Left ventricle myocardium superior (tissue), 1 donor: ENCODE results near the gene PRKCD. TPM values are rescaled to one million over a fixed set of nuclear protein-coding genes. Genes with fewer than 3 reads are reported as not detected.

Source experiments
- ATAC-seq: fragments of 200-7000 bp; cut with Tn5 transposase; one replicate; pipeline ENCODE4 v1.9.1; 2020; ENCODE audit warnings: mild to moderate bottlenecking, moderate library complexity
- DNase-seq: peaks from one replicate; pipeline ENCODE4 v3.0.0-alpha.2; 2020
- intact Hi-C: fragments of 100-400 bp; cut with micrococcal nuclease; formaldehyde crosslinking; loops from one replicate; pipeline ENCODE4 v1.11.0; 2022
- total RNA-seq: library from RNA; stranded (reverse); fragmentation: NEBNext Ultra II Directional; extraction: Animal tissue kit (Norgen Biotek cat#: 25700); gene quantifications from one replicate; pipeline ENCODE4 v1.2.1, GENCODE V29; 2021
- donor health status: DM: no; HTN: yes; CAD: no; lungs with severe emphysema.

PRKCD gene
- total RNA-seq, 1 donor from 2014 or later: 13.2 TPM

- intact Hi-C loops: loop anchor here (2.0 kb wide), 1 partner anchor 82 kb away; no protein-coding TSS in a partner anchor
- ATAC-seq: no peak
Measured at GRCh38 chr3:53196575-53197407, 35.8 kb downstream of the PRKCD start.

DNA sequence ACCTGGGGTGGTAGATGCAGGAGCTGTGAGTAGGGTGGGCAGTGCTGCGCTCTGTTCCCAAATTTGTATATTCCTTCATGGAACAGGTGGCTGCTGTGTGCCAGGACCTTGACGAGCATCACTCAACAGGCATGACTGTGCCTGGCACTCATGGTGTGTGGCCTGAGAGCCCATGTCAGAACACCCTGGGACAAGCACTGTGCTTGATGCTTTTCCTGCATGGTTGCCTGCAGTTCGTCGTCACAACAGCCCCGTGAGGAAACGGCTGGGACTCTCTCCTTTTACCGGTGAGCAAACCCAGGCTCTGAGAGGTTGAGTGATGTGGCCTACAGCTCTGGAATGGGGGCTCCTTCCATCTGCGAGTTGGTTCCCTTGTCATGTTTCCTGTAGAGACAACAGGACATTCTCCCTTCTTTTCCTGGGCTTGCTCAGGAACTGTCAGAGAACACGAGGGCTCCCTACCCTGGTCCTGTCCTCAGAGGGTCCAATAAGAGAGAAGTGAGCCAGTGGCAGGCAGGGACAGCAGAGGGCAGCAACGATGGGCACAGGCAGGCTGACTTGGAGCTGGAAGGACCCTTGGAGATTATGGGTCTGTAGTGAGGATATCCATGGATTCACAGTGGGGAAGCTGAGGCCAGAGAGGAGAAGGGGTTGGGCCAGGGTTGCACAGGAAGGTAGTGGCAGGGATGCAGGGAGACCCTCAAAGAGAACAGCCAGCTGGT, 37.4 kb downstream of the PRKCD start:
- DNase-seq (peak; percentile 11), ATAC-seq (no peak)
- intact Hi-C loops: no loop called here

More at GRCh38 chr3:53196575-53197407, 35.8 kb downstream of the PRKCD start:
- DNase-seq: peak; percentile 34

DNA sequence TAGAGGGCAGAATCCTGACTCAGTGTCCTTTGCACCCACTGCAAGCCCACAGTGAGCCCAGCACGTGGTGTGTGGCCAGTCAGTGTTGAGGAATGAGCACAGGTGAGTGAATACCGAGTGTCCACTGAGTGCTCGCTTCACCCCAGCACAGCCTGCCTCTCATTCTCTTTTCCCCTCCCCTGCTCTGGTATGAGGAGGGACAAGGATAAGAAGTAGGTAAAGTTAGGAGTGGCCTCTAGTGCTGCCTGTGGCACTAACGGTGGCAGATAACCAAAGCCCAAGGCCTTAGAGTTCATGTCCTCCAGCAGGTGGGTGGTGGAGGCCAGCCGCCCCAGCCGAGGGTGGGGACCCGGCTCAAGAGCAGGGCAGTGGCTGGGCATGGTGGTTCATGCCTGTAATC, 38.0 kb downstream of the PRKCD start:
- intact Hi-C loops: no loop called here

DNA sequence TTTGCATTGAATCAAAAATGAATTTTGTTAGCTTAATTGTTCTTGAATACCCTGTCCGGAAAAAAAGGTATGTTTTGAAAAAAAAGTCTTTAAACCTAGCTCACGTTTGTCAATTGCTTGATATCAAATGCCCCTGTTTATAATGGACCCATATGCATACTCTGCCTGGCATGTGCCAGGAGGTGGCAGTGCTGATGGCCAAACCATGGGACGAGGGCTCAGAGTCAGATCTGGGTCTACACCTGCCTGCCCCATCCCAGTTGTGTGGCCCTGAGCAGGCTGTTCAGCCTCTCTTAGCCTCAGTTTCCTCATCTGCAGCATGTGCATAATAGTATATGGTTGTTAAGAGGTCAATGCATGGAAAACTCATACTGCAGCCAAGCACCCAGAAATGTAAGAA, 38.8 kb downstream of the PRKCD start:
- intact Hi-C loops: no loop called here
- DNase-seq: peak; percentile 15
- no peak for ATAC-seq

More for the DNA sequence above, 38.0 kb downstream of the PRKCD start:
- peak; percentile 14 for DNase-seq
- ATAC-seq: no peak

DNA sequence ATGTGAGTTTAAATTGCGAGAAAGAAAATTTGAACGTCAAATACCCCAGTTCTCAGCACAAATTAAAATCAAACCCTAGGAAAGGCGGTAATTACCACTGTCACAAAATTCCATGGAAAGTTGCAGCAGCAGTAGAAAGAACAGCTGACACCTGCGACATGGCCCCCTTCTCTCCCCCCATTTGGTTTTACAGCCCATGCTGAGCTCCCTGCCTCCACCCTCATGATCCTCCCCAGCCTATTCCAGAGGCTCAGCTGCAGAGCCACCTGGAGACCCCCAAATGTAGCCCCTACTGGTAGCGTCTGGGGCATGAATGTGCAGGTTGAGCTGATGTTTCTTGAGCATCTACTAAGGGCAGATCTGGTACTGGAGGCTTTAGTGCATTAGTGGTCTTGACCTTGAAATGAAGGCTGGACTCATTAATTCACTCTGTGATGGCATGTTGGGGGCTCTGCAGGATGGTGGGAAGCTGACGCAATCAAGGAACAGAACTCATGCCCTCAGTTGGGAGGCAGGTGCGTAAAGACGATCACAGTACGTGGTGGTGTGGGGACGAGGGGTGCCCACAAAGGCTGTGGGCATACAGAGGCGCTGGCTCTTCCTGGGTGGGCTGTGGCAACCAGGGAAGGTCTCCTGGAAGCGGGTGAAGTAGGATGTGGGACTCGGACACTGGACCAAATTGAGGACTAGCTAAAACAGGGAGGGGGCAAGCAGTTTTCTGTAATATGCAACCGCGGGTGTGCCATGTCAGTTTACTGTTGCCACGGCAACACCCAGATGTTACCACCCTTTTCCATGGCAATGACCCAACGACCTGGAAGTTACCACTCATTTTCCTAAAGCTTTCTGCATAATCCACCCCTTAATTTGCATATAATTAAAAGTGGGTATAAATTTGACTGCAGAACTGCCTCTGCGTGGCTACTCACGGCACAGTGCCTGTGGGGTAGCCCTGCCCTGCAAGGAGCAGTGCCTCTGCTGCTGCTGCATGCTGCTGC, 39.8 kb downstream of the PRKCD start:
- intact Hi-C loops: no loop called here
- ATAC-seq (no peak), DNase-seq (peak; percentile 5)

GRCh38 chr3:53202331-53203015, 41.5 kb downstream of the PRKCD start:
- ATAC-seq: no peak
- peak; percentile 20 for DNase-seq
- intact Hi-C loops: no loop called here

- intact Hi-C loops: no loop called here
- ATAC-seq (no peak), DNase-seq (peak; percentile 5)
Measured at GRCh38 chr3:53211706-53212702, 51.0 kb downstream of the PRKCD start.

DNA sequence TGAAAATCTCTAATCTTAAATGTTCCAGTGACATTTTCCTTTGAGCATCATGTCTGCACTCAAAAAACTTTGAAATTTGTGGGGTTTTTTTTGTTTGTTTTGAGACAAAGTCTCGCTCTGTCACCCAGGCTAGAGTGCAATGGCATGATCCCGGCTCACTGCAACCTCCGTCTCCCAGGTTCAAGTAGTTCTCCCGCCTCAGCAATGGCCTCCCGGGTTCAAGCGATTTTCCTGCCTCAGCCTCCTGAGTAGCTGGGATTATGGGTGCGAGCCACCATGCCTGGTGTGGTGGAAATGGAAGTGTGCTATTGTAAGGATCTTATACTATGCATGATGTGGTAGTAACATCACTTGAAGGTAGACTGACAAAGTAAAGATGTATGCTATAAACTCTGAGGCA, 52.3 kb downstream of the PRKCD start:
- intact Hi-C loops: no loop called here
- ATAC-seq: no peak
- peak; percentile 6 for DNase-seq

- intact Hi-C loops: no loop called here
- ATAC-seq (no peak), DNase-seq (no peak)
Measured at GRCh38 chr3:53215816-53216215, 54.8 kb downstream of the PRKCD start.

GRCh38 chr3:53216723-53217122, 55.7 kb downstream of the PRKCD start:
- DNase-seq (no peak), ATAC-seq (no peak)
- intact Hi-C loops: no loop called here

DNA sequence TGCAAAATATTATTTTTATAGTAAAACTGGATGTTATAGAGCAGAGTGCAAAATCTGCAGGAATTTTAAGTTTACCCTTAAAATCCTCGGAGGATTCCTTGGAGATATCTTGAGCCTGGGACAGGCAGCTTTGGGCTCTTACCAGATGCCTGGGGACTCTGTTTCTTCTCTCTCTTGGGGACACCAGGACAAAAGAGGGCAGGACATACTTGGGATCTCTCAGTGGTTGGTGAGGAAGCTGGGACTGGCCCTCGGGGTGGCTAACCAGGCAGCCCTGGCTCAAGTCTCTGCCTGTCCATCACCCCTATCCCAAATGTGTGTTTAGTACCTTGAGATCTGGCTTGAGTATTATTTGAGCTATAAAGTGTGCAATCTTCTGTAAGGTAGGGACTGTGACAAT, 56.2 kb downstream of the PRKCD start:
- intact Hi-C loops: no loop called here
- ATAC-seq: no peak
- no peak for DNase-seq

GRCh38 chr3:53218131-53218530, 57.1 kb downstream of the PRKCD start:
- DNase-seq: peak; percentile 28
- intact Hi-C loops: no loop called here
- ATAC-seq: peak; percentile 25

DNA sequence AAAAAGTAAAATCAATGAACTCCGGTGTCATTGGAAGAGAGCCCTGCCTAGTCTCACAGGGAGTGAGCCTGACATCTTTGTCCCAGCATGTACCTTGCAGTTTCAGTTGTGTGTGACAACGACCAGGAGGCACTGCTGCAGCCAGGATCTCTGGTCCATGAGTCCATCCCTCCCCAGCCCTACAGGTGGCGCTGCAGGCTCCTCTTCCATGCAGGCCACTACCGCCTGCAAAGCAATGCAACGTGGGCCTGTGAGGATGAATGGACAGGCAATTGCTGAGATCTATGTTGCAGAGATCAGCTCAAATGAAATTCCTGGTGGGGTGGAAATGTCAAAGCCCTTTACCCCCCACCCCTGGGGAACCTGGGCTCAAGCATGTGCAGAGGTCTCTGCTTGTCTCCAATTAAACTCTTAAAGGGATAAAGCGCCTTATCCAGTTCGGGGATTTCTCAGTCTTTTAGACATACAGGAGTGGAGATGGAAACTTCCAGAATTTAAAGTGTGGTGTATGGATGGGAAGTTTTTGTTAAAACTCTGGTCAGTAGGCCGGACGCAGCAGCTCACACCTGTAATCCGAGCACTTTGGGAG, 59.0 kb downstream of the PRKCD start:
- DNase-seq (peak; percentile 88), ATAC-seq (peak; percentile 89)
- intact Hi-C loops: no loop called here

GRCh38 chr3:53221345-53221744, 60.3 kb downstream of the PRKCD start:
- DNase-seq (no peak), ATAC-seq (no peak)
- intact Hi-C loops: no loop called here

- intact Hi-C loops: no loop called here
- ATAC-seq (no peak), DNase-seq (no peak)
Measured at GRCh38 chr3:53221827-53222182, 60.8 kb downstream of the PRKCD start.

GRCh38 chr3:53222183-53222901, 61.3 kb downstream of the PRKCD start:
- intact Hi-C loops: no loop called here
- ATAC-seq (no peak), DNase-seq (peak; percentile 8)

DNA sequence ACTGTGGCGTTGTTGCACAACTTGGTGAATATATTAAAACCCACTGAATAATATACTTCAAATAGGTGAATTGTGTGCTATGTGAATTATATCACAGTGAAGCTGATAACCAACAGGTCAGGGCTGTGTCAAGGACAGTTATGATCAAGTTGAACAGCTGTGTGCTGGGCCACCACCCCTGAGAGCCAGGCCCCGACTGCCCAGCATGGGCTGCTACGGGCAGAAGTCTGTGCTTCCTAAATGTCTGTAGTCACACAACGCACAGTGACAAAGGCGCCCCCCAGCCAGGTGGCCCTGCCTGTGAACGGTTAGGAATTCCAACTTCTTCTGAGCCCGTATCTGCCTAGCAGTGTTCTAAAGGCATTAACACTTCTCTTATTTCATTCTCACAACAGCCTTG, 62.0 kb downstream of the PRKCD start:
- DNase-seq (peak; percentile 20), ATAC-seq (no peak)
- intact Hi-C loops: no loop called here
